ENCODE measurements around the gene MXRA7. TPM values are rescaled to one million over a fixed set of nuclear protein-coding genes. Genes with fewer than 3 reads are reported as not detected.

MXRA7 gene
- total RNA-seq, 1 experiment from 2014 or later, result 33.6 TPM

- Mint-ChIP-seq H3K36me3 (ENCODE audit: insufficient read depth, unreplicated experiment) (peaks cover 71% of the 10 kb centered on the region), H3K27me3 (ENCODE audit: insufficient read depth, unreplicated experiment) (no peaks in the 10 kb centered on the region), H3K27ac (ENCODE audit: low read depth, unreplicated experiment) (peak within 1 kb of the TSS; percentile 97), H3K4me1 (ENCODE audit: insufficient read depth, unreplicated experiment) (peaks cover 20% of the 10 kb centered on the region), H3K9me3 (ENCODE audit: unreplicated experiment) (no peaks in the 10 kb centered on the region), H3K4me3 (ENCODE audit: unreplicated experiment) (peak within 1 kb of the TSS; percentile 100)
- intact Hi-C loops (cut with micrococcal nuclease), result loop anchor here (10.0 kb wide), 1 partner anchor 328 kb away; no protein-coding TSS in a partner anchor
- ChIA-PET POLR2A (interaction anchor here (0.6 to 9.1 kb wide), 16 partner anchors 9 to 324 kb away, joined by 3 to 150 read pairs (median 3); partner anchors contain the start of genes JMJD6 and METTL23), CTCF (interaction anchor here (0.7 to 0.9 kb wide), 3 partner anchors 12 to 542 kb away, joined by 3 to 5 read pairs (median 4); no protein-coding TSS in a partner anchor)
- no peak for TF ChIP-seq CTCF (IDR thresholded peaks at IDR 0.05; ENCODE audit: unreplicated experiment)
- peak; percentile 98 for DNase-seq (ENCODE audit: unreplicated experiment)
- no TSS peak for BruUV-seq (replicated peaks)
These were observed 26.4 kb upstream of the MXRA7 start, which contains the start of gene SRSF2 for GRCh38 chr17:76737082-76737675. TSS of gene SRSF2 (minus strand) at chr17:76737331. CDS start at chr17:76737160, 171 bp downstream.

GRCh38 chr17:76736349-76737081 lies 25.8 kb upstream of the MXRA7 start:
- BruUV-seq (replicated peaks), result no TSS peak
- DNase-seq (ENCODE audit: unreplicated experiment), result peak; percentile 45
- Mint-ChIP-seq H3K27ac (ENCODE audit: low read depth, unreplicated experiment) (peak overlapping the region; percentile 97), H3K27me3 (ENCODE audit: insufficient read depth, unreplicated experiment) (no peaks in the 10 kb centered on the region), H3K9me3 (ENCODE audit: unreplicated experiment) (no peaks in the 10 kb centered on the region), H3K4me3 (ENCODE audit: unreplicated experiment) (peak overlapping the region; percentile 100), H3K4me1 (ENCODE audit: insufficient read depth, unreplicated experiment) (peaks cover 20% of the 10 kb centered on the region), H3K36me3 (ENCODE audit: insufficient read depth, unreplicated experiment) (peaks cover 75% of the 10 kb centered on the region)
- ChIA-PET CTCF (interaction anchor here (0.7 kb wide), 2 partner anchors 18 to 543 kb away, joined by 3 to 4 read pairs; no protein-coding TSS in a partner anchor), POLR2A (interaction anchor here (0.5 to 9.1 kb wide), 15 partner anchors 10 to 550 kb away, joined by 3 to 150 read pairs (median 4); partner anchors contain the start of genes JMJD6, METTL23, MXRA7 and PRCD)
- intact Hi-C loops (cut with micrococcal nuclease), result loop anchor here (10.0 kb wide), 1 partner anchor 328 kb away; no protein-coding TSS in a partner anchor
- peak; percentile 7 for TF ChIP-seq CTCF (IDR thresholded peaks at IDR 0.05; ENCODE audit: unreplicated experiment)

GRCh38 chr17:76735586-76736348 lies 25.0 kb upstream of the MXRA7 start:
- H3K4me1 Mint-ChIP-seq (ENCODE audit: insufficient read depth, unreplicated experiment), result peaks cover 20% of the 10 kb centered on the region
- DNase-seq (ENCODE audit: unreplicated experiment), result peak; percentile 25
- ChIA-PET POLR2A (interaction anchor here (0.5 to 9.1 kb wide), 20 partner anchors 10 to 866 kb away, joined by 3 to 150 read pairs (median 6); partner anchors contain the start of genes JMJD6, METTL23, MXRA7 and PRCD), CTCF (interaction anchor here (0.7 to 0.9 kb wide), 2 partner anchors 20 to 1409 kb away, joined by 3 to 4 read pairs; no protein-coding TSS in a partner anchor)
- H3K4me3 Mint-ChIP-seq (ENCODE audit: unreplicated experiment), result peak overlapping the region; percentile 100
- no peak for TF ChIP-seq CTCF (IDR thresholded peaks at IDR 0.05; ENCODE audit: unreplicated experiment)
- no peaks in the 10 kb centered on the region for H3K9me3 Mint-ChIP-seq (ENCODE audit: unreplicated experiment)
- no peaks in the 10 kb centered on the region for H3K27me3 Mint-ChIP-seq (ENCODE audit: insufficient read depth, unreplicated experiment)
- H3K27ac Mint-ChIP-seq (ENCODE audit: low read depth, unreplicated experiment), result peak overlapping the region; percentile 97
- H3K36me3 Mint-ChIP-seq (ENCODE audit: insufficient read depth, unreplicated experiment), result peaks cover 74% of the 10 kb centered on the region
- intact Hi-C loops (cut with micrococcal nuclease), result loop anchor here (10.0 kb wide), 1 partner anchor 329 kb away; no protein-coding TSS in a partner anchor
- no TSS peak for BruUV-seq (replicated peaks)
